Mesendoderm (in vitro differentiated cells): Measurements from ENCODE around the gene ERI3.

ENCODE experiments used
- DNase-seq: peaks from one replicate; pipeline ENCODE4 v3.0.0; 2013
- H2AK5ac ChIP-seq: 2 replicates; pipeline ENCODE4 v1.6.1; 2013; ENCODE audit warnings: low read length, inconsistent platforms
- H2BK120ac ChIP-seq: 2 replicates; pipeline ENCODE4 v1.6.1; 2013; ENCODE audit warnings: low read depth, mild to moderate bottlenecking, low read length, moderate library complexity, mixed read lengths
- H2BK15ac ChIP-seq: replicated peaks from 2 replicates; pipeline ENCODE4 v1.6.1; 2013; ENCODE audit warnings: low read depth, mild to moderate bottlenecking, moderate library complexity
- H2BK5ac ChIP-seq: 2 replicates; pipeline ENCODE4 v1.6.1; 2013; ENCODE audit warnings: low read length, inconsistent platforms
- H3K18ac ChIP-seq: 2 replicates; pipeline ENCODE4 v1.6.1; 2013; ENCODE audit warnings: mild to moderate bottlenecking, low read length, mixed read lengths
- H3K23ac ChIP-seq: one replicate; pipeline ENCODE4 v1.6.1; 2013; ENCODE audit warnings: low read length
- H3K27ac ChIP-seq: 2 replicates; pipeline ENCODE4 v1.5.1; 2013; ENCODE audit warnings: low read depth, mild to moderate bottlenecking, inconsistent platforms, low read length, moderate library complexity
- H3K27me3 ChIP-seq: 2 replicates; pipeline ENCODE4 v1.6.1; 2013; ENCODE audit warnings: low read length, control low read depth, mild to moderate bottlenecking, inconsistent platforms; ENCODE audit not compliant: insufficient read depth, poor library complexity
- H3K36me3 ChIP-seq: 2 replicates; pipeline ENCODE4 v1.6.1; 2013; ENCODE audit warnings: low read length, inconsistent platforms; ENCODE audit not compliant: control insufficient read depth, insufficient read depth
- H3K4ac ChIP-seq: one replicate; pipeline ENCODE4 v1.6.1; 2013; ENCODE audit warnings: low read depth, mild to moderate bottlenecking, low read length, moderate library complexity
- H3K4me1 ChIP-seq: 2 replicates; pipeline ENCODE4 v1.6.1; 2013; ENCODE audit warnings: low read depth, low read length, inconsistent platforms; ENCODE audit not compliant: control insufficient read depth
- H3K4me2 ChIP-seq: 2 replicates; pipeline ENCODE4 v1.6.1; 2013; ENCODE audit warnings: low read length
- H3K4me3 ChIP-seq: 2 replicates; pipeline ENCODE4 v1.5.1; 2013; ENCODE audit warnings: mild to moderate bottlenecking, low read length
- H3K56ac ChIP-seq: one replicate; pipeline ENCODE4 v1.6.1; 2013; ENCODE audit warnings: low read length
- H3K79me1 ChIP-seq: 2 replicates; pipeline ENCODE4 v1.6.1; 2013; ENCODE audit warnings: low read length, inconsistent platforms
- H3K79me2 ChIP-seq: 2 replicates; pipeline ENCODE4 v1.6.1; 2013; ENCODE audit warnings: mild to moderate bottlenecking, low read length; ENCODE audit not compliant: control insufficient read depth, insufficient read depth
- H3K9ac ChIP-seq: 2 replicates; pipeline ENCODE4 v1.6.1; 2013; ENCODE audit warnings: low read length, inconsistent platforms
- H4K5ac ChIP-seq: one replicate; pipeline ENCODE4 v1.6.1; 2013; ENCODE audit warnings: low read length
- H4K8ac ChIP-seq: one replicate; pipeline ENCODE4 v1.6.1; 2013; ENCODE audit warnings: low read depth, mild to moderate bottlenecking, control low read depth, low read length, moderate library complexity
- WGBS: extraction: QIAGEN DNeasy Blood & Tissue Kit; methylation state at CpG from one replicate; pipeline ENCODE4 v1.1.7; 2013; ENCODE audit warnings: low lambda C conversion rate, missing lambda C conversion rate; ENCODE audit not compliant: insufficient coverage; ENCODE audit errors: extremely low coverage; 5-methylcytosine and 5-hydroxymethylcytosine counted together

The ERI3 gene

DNA sequence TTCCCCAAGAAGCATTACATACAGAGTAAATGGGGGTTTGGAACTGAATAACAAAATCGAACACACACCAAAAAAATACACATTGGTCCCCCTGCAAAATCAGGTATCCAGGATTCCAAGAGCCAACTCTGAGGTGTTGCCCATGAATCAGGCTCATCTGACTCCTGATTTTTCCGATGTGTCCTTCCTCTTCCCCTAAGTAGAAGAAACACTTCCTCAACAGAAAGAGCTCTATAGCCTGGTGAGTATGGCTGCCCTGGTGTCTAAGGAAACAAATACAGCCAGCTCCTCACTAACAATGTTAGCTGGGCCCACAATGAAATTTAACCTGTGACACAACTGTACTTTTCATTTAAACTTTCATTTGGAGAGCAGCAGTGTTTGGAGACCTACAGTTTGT, 33.6 kb downstream of the ERI3 start:
- no CpG with 5 or more reads among the region's 2 CpGs for WGBS
- Histone ChIP-seq H3K79me2 (no peaks in the 10 kb centered on the region), H3K4me1 (no peaks in the 10 kb centered on the region), H3K18ac (no peak overlapping the region), H3K4me3 (no peak overlapping the region), H2AK5ac (no peak overlapping the region), H2BK15ac (no peak overlapping the region), H3K36me3 (peaks cover 1% of the 10 kb centered on the region), H3K9ac (no peak overlapping the region), H3K79me1 (peaks cover 4% of the 10 kb centered on the region), H4K5ac (no peak overlapping the region), H3K27me3 (no peaks in the 10 kb centered on the region), H4K8ac (no peak overlapping the region), H3K4ac (no peak overlapping the region), H2BK5ac (no peak overlapping the region), H3K56ac (no peak overlapping the region), H3K27ac (no peak overlapping the region), H2BK120ac (no peak overlapping the region), H3K23ac (no peak overlapping the region), H3K4me2 (no peak overlapping the region)
- DNase-seq: no peak

DNA sequence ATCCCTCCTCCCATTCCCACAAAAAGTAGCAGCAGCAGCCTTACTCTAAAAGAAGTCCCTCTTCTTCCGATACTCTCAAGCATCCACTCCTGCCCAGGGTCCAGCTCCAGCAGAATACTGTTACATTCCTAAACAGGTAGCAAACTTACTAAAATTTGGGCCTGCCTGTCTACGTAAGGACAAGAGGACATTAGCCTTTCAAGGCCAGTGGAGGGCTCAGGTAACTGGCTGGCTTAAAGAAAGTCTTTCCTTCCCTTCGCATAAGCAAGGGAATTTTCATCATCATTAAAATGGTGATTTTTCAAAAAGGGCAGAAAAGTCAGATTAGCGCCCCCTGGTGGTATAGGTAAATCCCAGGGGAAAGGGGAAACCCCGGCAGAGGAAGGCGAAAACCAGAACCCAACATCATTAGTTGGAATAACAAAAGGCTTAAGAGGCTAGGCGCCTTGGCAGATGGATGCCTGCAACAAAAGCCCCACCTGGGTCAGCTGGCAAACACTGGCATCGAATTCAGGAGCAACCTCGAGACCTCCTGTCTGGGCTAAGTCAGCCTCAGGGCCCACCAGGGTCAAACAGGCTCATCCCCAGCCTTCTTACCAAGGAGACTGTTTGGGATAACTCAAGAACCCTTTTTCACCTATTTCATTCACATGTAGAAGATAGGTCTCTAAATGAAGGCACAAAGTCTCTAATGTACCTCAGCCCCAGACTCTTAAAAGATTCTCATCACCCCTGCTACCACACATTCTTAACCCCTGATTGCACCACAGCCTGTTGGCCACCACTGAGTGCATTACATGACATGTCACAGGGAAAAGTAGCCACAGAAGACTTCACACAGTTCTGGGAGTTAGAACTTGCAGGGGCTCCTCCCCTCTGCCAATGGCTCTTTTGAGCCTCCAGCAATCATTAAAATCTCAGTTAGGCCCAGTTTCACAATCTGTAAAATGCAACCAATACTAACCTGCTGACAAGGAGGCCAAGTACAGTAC, 36.7 kb downstream of the ERI3 start:
- Histone ChIP-seq H3K79me1 (peaks cover 3% of the 10 kb centered on the region), H4K5ac (no peak overlapping the region), H3K27ac (no peak overlapping the region), H3K56ac (no peak overlapping the region), H3K23ac (no peak overlapping the region), H3K4me1 (no peaks in the 10 kb centered on the region), H3K4me3 (no peak overlapping the region), H3K27me3 (no peaks in the 10 kb centered on the region), H2AK5ac (no peak overlapping the region), H3K36me3 (peaks cover 1% of the 10 kb centered on the region), H3K18ac (no peak overlapping the region), H3K4me2 (no peak overlapping the region), H2BK120ac (no peak overlapping the region), H2BK15ac (no peak overlapping the region), H3K4ac (no peak overlapping the region), H4K8ac (no peak overlapping the region), H2BK5ac (no peak overlapping the region), H3K9ac (no peak overlapping the region), H3K79me2 (no peaks in the 10 kb centered on the region)
- DNase-seq: peak; percentile 65
- no CpG with 5 or more reads among the region's 9 CpGs for WGBS

GRCh38 chr1:44316231-44316759, 38.8 kb downstream of the ERI3 start:
- Histone ChIP-seq H3K4me2 (no peak overlapping the region), H3K27me3 (no peaks in the 10 kb centered on the region), H3K4me3 (no peak overlapping the region), H3K4ac (no peak overlapping the region), H2BK5ac (no peak overlapping the region), H4K5ac (no peak overlapping the region), H3K4me1 (no peaks in the 10 kb centered on the region), H3K27ac (no peak overlapping the region), H3K23ac (no peak overlapping the region), H3K36me3 (peaks cover 4% of the 10 kb centered on the region), H2BK120ac (no peak overlapping the region), H3K79me2 (no peaks in the 10 kb centered on the region), H3K18ac (no peak overlapping the region), H3K79me1 (peaks cover 3% of the 10 kb centered on the region), H3K56ac (no peak overlapping the region), H4K8ac (no peak overlapping the region), H3K9ac (no peak overlapping the region), H2AK5ac (no peak overlapping the region), H2BK15ac (no peak overlapping the region)
- DNase-seq: peak; percentile 78
- WGBS: no CpG with 5 or more reads among the region's 1 CpG

DNA sequence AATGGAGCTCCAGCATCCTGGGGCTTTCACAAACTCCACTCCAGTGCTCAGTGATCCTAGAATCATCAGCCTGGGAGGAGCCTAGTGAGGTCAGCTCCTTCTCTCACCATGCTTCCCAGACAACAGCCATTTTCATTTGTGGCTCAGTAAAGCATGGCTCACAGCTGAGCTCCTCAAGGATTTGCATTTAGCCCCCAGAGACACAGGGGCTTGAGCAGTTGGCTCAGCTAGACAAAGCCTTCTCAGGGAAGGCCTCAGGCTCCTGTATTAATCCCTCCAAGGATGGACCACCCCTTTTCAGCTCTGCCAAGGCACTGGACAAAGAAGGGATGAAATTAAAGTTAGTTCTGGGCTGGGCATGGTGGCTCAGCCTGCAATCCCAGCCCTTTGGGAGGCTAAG, 39.5 kb downstream of the ERI3 start:
- H2BK5ac ChIP-seq: no peak overlapping the region
- no peak overlapping the region for H3K9ac ChIP-seq
- no peaks in the 10 kb centered on the region for H3K4me1 ChIP-seq
- H3K4me3 ChIP-seq: no peak overlapping the region
- H2BK15ac ChIP-seq: no peak overlapping the region
- no peak overlapping the region for H4K8ac ChIP-seq
- no peak overlapping the region for H3K56ac ChIP-seq
- H3K4ac ChIP-seq: no peak overlapping the region
- peaks cover 1% of the 10 kb centered on the region for H3K79me1 ChIP-seq
- H3K27ac ChIP-seq: no peak overlapping the region
- H4K5ac ChIP-seq: no peak overlapping the region
- peaks cover 4% of the 10 kb centered on the region for H3K36me3 ChIP-seq
- no peak overlapping the region for H2AK5ac ChIP-seq
- no peak overlapping the region for H2BK120ac ChIP-seq
- H3K23ac ChIP-seq: no peak overlapping the region
- H3K79me2 ChIP-seq: no peaks in the 10 kb centered on the region
- no peak overlapping the region for H3K18ac ChIP-seq
- DNase-seq: peak; percentile 26
- no peak overlapping the region for H3K4me2 ChIP-seq
- no peaks in the 10 kb centered on the region for H3K27me3 ChIP-seq

- Histone ChIP-seq H4K5ac (no peak overlapping the region), H3K9ac (no peak overlapping the region), H3K27me3 (no peaks in the 10 kb centered on the region), H2BK5ac (no peak overlapping the region), H3K36me3 (peaks cover 3% of the 10 kb centered on the region), H3K79me1 (peaks cover 1% of the 10 kb centered on the region), H3K18ac (no peak overlapping the region), H3K4me2 (no peak overlapping the region), H3K4me3 (no peak overlapping the region), H3K23ac (no peak overlapping the region), H3K79me2 (no peaks in the 10 kb centered on the region), H2BK15ac (no peak overlapping the region), H3K27ac (no peak overlapping the region), H3K56ac (no peak overlapping the region), H2AK5ac (no peak overlapping the region), H4K8ac (no peak overlapping the region), H3K4ac (no peak overlapping the region), H2BK120ac (no peak overlapping the region), H3K4me1 (no peaks in the 10 kb centered on the region)
- DNase-seq: peak; percentile 47
- no CpG with 5 or more reads among the region's 5 CpGs for WGBS
Measured at GRCh38 chr1:44314452-44314851, 40.6 kb downstream of the ERI3 start.
